NOMO-1 (cell line): ENCODE results near the gene DLG1.
"Not testable (repeated sequence)": the region's sequence is repeated elsewhere in the genome, so short reads cannot be mapped to it uniquely, and the experiment has no call there.

Experiments
- DNase-seq, 2 experiments: peaks; one replicate each; lab custom pipeline; 2025; ENCODE audit not compliant: unreplicated experiment in 2 of 2; lab: John Stamatoyannopoulos, UW

Gene DLG1

GRCh38 chr3:197292083-197292646 lies 6.2 kb downstream of the DLG1 start:
- DNase-seq: no peak

- no peak for DNase-seq
These were observed 8.7 kb downstream of the DLG1 start for GRCh38 chr3:197289726-197290125.

GRCh38 chr3:197286678-197287077 lies 11.7 kb downstream of the DLG1 start:
- DNase-seq: no peak

- no peak for DNase-seq
These were observed 12.9 kb downstream of the DLG1 start for GRCh38 chr3:197285557-197285956.

- DNase-seq: no peak
These were observed 15.4 kb downstream of the DLG1 start for GRCh38 chr3:197283045-197283444.

- DNase-seq: no peak
These were observed 16.6 kb downstream of the DLG1 start for GRCh38 chr3:197281849-197282248.

DNA sequence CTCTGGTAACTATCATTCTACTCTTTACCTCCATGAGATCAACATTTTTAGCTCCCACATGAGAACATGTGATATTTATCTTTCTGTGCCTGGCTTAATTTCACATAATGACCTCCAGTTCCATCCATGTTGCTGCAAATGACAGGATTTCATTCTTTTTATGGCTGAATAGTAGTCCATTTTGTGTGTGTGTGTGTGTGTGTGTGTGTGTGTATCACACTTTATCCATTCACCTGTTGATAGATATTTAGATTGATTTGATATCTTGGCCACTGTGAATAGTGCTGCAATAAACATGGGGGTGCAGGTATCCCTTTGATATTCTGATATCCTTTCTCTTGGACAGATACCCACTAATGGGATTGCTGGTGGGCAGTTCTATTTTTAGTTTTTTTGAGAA lies 18.3 kb downstream of the DLG1 start:
- no peak for DNase-seq

DNA sequence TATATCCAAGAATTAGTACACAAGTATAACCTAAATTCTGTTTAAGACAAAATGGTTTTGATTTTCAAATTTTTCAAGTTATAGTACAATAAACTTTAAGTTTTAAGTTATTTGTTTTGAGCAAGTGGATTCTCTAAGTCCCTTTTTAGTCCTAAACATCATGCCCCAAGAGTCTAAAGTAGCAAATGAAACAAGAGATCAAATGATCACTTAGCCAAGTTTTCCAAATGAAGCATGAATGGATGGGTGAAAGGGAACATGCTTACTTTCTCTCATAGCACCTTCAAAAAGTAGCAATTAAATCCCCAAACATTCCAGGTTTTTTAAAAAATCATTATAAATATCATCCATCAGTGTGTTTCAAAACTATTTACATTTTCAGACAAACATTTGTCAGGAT lies 19.5 kb downstream of the DLG1 start:
- no peak for DNase-seq

GRCh38 chr3:197276808-197277207 lies 21.6 kb downstream of the DLG1 start:
- not testable (repeated sequence) for DNase-seq

DNA sequence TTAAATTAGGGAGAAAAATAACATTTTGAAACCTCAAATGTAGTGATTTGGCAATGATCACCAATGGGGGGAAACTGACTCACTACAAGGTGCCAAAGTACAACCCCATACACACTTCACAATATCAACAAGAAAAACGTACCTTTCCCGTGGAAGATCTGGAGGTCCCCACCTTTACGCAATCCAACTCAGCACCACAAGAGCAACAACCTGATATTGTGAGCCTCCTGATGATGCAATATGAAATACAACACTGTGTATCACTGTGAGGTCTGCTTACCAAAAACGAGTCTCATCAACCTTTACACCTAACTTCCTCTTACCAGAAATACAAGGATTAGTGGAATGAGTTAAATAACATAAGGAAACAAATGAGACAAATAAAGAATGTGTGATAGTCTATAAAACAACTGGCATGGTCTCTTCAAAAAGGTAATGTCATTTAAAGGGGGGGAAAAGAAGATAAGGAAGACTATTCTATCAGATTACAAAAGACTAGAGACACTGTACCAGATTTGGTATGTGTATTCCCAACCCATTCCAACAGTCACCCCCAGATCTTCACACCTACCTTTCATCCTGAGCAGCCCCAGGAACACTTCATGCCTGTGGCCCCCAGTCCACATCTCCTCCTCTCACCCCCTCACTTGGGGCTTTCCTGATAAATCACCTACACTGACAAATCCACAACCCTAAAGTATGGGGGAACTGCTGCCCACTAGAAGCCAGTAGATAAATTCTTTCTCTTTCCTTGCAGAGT lies 27.7 kb downstream of the DLG1 start:
- DNase-seq: no peak

DNA sequence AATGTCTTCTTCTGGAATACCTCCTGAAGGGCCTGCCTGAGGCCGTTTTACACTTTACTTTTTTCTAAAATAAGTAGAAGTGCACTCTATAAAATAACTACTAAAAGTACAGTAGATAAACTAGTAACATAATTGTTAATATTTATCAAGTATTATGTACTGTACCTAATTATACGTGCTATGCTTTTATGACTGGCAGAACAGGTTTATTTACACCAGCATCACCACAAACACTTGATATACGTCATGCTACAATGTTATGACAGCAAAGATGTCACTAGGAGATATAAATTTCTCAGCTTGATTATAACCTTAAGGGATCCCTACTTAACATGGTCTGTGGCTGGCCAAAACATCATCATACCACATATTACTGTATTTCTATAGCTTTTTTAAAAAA lies 29.4 kb downstream of the DLG1 start:
- DNase-seq: no peak

DNA sequence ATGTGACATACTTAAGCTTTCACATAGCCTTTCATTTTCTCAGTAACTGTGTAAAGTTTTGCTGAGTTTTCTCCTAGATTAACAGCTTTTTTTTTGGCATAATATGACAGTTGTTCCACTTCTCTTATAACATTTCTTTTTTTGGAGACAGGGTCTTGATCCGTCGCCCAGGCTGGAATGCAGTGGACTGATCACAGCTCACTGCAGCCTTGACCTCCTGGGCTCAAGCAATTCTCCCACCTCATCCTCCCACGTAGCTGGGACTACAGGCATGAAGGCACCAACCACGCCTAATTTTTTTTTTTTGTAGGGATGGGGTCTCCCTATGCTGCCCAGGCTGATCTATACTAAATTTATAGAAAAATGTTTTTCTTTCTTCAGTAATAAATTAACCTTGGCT lies 30.1 kb downstream of the DLG1 start:
- no peak for DNase-seq

DNA sequence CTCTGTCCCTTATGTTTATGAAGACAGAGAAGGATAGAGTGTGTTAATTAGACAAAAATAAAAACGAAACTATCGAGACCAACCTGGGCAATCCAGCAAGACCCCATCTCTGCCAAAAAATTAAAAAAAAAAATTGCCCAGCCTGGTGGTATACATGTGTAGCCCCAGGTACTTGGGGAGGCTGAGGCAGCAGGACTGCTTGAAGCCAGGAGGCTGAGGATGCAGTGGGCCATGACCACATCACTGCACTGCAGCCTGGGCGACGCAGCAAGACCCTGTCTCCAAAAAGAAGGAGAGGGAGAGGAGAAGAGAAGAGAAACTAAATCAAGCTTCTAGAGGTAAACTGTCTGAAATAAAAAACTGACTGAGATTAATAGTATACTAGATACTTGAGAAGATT lies 32.1 kb downstream of the DLG1 start:
- no peak for DNase-seq

DNA sequence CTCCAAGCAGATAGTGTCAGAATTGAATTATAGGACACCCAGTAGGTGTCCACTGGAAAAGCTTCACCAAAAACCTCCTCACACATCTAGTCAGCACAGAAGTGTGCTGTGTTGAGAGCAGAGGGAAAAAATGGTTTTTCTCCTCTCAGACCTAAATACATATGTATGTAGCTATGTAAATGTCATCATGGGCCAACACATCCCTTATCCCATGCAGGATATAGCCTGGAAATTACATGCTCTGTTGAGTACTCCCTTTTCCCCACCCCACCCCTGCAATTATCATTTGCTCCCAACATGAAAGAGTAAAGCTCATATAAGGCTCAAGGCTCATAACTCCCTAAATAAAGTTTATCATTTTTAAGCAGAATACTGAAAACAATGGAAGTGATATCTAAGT lies 35.7 kb downstream of the DLG1 start:
- no peak for DNase-seq

DNA sequence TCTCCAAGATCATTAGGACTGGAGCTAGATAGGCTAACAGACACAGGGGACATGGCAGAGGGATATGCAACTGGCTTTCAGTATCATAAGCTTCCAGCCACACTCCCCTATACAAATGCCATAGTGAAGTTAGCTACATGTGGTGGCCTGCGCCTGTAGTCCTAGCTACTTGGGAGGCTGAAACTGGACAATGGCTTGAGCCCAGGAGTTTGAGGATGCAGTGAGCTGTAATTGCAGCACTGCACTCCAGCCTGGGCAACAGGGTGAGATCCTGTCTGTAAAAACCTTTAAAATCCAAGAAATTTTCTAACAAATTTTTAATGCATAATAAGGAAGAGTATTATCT lies 37.3 kb downstream of the DLG1 start:
- DNase-seq: no peak

GRCh38 chr3:197260491-197261163 lies 37.8 kb downstream of the DLG1 start:
- no peak for DNase-seq

DNA sequence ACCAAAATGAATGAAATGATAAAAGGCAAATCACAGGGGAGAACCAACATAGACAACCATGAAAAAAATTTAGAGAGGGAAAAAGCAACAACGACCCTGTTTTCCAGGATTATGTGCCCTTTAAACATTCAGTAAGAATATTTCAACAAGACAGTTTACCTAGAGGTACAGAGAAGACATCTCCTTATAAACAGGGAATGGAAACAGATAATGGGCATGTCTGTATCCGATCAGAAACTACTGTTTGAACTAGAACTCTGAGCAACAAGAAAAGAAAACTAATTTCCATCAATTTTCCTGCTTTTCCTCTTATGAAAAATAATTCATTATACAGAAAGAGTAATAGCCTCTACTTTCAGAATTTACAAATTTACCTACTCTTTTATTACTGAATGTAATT lies 39.3 kb downstream of the DLG1 start:
- DNase-seq: no peak

- no peak for DNase-seq
These were observed 40.1 kb downstream of the DLG1 start for GRCh38 chr3:197258168-197258755.

DNA sequence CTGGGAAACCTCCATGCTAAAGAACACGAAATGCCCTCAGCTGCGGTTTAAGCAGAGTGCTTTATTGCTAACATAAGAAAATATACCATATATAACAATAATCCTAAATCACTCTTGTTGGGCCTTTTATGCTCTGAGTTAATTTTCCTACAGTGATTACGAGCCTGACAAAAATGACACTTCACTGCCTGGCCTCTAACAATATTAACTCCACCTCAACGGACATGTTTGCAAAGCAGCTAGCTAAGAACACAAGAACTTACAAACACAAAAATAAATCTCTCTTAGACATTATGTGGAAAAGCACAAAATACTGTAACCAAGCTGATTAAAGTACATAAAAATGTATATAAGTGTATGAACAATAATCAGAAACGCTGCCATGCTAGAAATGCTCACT lies 40.7 kb downstream of the DLG1 start:
- DNase-seq: no peak

DNA sequence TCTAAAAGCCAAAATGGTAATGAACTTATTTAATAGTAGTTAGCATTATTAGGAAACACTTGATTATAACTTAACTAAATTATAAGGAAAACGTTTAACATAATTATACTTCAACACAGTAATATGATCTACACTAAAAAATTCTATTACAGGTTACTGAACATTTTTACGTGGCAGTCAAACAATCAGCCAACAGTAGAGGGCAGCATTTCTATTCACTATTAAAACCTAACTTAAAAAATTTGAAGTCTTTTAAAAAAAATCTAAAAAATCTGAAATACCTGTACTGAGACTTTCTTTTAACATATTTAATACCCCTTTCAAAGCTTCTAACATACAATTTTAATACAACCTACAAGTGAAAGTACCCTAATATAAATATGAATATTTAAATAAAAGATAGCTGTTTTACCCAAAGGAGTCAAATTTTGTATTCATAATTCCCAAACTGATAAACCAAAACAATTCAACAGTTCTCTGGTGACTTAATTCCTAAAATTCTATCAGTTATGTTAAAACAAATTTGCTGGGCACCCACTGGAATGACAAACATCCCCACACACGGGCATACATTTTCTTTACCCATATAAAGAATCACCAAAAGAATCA lies 41.5 kb downstream of the DLG1 start:
- DNase-seq: peak in 1 of 2 experiments; percentile 67

DNA sequence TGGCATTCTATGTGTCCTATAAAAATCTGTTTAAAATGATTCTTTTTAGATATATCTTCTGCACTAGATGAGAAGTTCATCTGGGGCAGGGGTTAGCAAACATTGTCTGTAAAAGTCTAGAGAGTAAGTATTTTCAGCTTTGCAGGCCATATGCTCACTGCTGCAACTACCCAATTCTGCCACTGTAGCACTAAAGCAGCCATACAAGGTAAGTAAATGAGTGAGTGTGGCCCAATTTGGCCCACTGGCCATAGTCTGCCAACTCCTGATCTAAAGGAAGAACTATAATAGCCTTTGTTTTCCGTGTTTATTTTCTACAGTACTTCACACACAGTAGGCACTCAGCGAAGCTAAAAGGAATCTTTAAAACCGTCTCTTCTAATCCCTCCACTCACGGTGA lies 42.3 kb downstream of the DLG1 start:
- no peak for DNase-seq
